ENCODE measurements around the gene BOD1L2. TPM values are rescaled to one million over a fixed set of nuclear protein-coding genes. Genes with fewer than 3 reads are reported as not detected.
A peak's percentile ranks its signal among the peaks of the same experiment; 100 is the strongest.

Gene BOD1L2
- not detected for polyA plus RNA-seq
- long read RNA-seq, donor 1: 0 reads
- long read RNA-seq, donor 2: 0 reads
- long read RNA-seq, donor 3: 0 reads
- long read RNA-seq, donor 4: 0 reads
- long read RNA-seq, donor 5: 0 reads
- long read RNA-seq, donor 6: 0 reads
- long read RNA-seq, donor 7: 0 reads
- long read RNA-seq, donor 8: 0 reads
- long read RNA-seq, donor 9: 0 reads
- long read RNA-seq, donor 10: 0 reads

DNA sequence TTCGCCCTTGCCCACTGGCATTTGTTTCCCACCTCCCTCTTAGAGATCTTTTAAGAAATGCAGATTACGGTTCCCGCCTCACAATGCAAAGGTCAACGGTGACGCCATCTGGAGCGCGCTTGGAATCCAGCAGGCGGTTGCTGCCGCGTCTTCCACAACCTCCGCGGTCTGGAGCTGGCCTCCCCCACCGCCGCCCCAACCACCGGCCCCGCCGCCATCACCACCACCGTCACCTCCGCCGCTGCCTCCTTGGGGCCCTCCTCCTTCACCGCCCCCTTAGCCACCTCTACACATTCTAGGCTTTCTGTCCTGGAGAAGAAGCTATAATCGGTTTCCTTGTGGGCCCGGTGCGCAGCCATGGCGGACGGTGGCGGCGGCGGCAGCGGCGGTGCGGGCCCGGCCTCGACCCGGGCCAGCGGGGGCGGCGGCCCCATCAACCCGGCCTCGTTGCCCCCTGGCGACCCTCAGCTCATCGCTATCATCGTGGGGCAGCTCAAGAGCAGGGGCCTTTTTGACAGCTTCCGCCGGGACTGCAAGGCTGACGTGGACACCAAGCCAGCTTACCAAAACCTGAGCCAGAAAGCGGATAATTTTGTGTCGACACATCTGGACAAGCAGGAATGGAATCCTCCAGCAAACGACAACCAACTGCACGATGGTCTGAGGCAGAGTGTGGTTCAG lies at the start of gene BOD1L2:
TSS of gene BOD1L2 (plus strand) at position 132 of the 681 bp plus-strand sequence. CDS start at position 358, 226 bp downstream.
- FAIRE-seq (no peak), DNase-seq (no peak)
- H3K27ac ChIP-seq (ENCODE audit: low read depth in 1 of 3, low read length in 2 of 3): no peak within 1 kb of the TSS
- no peaks in the 10 kb centered on the region for H3K36me3 ChIP-seq (ENCODE audit: control insufficient read depth in 3 of 3, insufficient read depth in 2 of 3, low read depth in 1 of 3, low read length in 3 of 3)
- H3K4me1 ChIP-seq (ENCODE audit: control insufficient read depth in 3 of 3, insufficient read depth in 2 of 3, low read depth in 1 of 3, low read length in 2 of 3): peaks cover 0 to 37% (median 0%) of the 10 kb centered on the region in 3 donors
- peaks cover 0 to 2% (median 0%) of the 10 kb centered on the region in 3 donors for H3K27me3 ChIP-seq (ENCODE audit: control insufficient read depth in 3 of 3, insufficient read depth in 3 of 3, low read length in 3 of 3)
- no peak within 1 kb of the TSS for H3K4me3 ChIP-seq (ENCODE audit: low read depth in 1 of 3, low read length in 3 of 3)
- WGBS, 3 donors: 90 to 95% (median 95%) methylated on average over 50 of the region's 50 CpGs
- H3K9me3 ChIP-seq (ENCODE audit: control insufficient read depth in 2 of 2, insufficient read depth in 1 of 2, low read depth in 1 of 2, low read length in 1 of 2): no peaks in the 10 kb centered on the region

DNA sequence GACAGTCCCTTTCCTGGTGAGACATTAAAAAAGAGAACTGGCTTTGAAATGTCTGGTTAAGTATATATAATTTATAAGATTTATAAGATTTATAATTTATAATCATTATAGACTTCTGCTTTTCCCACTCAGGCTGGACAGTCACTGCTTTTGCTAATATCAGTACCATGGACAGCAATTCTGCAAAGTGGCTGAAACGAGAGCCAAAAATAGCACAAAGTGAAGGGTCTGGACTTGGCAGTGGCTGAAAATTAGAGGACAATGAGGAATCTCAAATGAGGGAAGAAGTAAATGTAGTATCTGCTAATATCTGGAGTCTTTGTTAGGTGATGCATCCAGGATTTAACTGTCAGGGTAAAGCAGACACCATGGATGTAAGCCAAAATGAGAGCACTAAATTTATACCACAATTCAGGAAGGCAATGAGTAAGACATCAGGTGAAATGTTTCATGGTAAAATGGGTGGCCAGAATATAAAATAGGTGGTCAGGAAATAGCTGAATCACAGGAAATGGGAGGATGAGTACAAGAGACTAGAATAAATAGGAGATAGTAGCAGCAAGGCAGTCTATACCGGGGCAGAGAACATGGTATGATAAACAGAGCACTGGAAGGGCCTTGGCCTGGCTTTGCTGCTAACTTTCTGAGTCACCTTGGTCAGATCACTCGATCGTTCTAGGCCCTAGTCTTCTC lies 39.6 kb upstream of the BOD1L2 start:
- 62 to 65% (median 62%) methylated on average over 4 of the region's 4 CpGs for WGBS, 3 donors
- Histone ChIP-seq H3K36me3 (ENCODE audit: control insufficient read depth in 3 of 3, insufficient read depth in 2 of 3, low read depth in 1 of 3, low read length in 3 of 3) (no peaks in the 10 kb centered on the region), H3K27ac (ENCODE audit: low read depth in 1 of 3, low read length in 2 of 3) (no peak overlapping the region), H3K27me3 (ENCODE audit: control insufficient read depth in 3 of 3, insufficient read depth in 3 of 3, low read length in 3 of 3) (no peaks in the 10 kb centered on the region), H3K4me3 (ENCODE audit: low read depth in 1 of 3, low read length in 3 of 3) (no peak overlapping the region), H3K4me1 (ENCODE audit: control insufficient read depth in 3 of 3, insufficient read depth in 2 of 3, low read depth in 1 of 3, low read length in 2 of 3) (no peaks in the 10 kb centered on the region), H3K9me3 (ENCODE audit: control insufficient read depth in 2 of 2, insufficient read depth in 1 of 2, low read depth in 1 of 2, low read length in 1 of 2) (peaks cover 0 to 9% of the 10 kb centered on the region in 2 donors)
- DNase-seq (peak; percentile 35 to 61), FAIRE-seq (no peak)

DNA sequence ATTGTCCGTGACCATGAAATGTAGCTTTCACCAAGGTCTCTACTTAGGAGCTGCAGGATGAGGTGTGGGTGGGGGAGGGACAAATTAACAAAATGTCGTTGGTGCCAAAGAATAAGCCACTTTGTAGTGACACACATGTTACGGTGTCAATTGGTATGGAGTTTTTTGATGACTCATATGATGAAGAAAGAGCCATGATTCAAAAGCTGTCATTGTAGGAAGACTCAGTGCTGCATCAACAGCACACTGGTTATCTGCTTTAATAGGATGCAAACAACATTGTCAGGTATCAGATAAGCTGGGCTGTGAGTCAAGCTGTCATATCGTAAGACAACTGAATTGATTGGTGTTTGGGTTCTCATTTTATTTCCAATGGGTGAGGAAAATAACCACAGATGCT lies 36.6 kb upstream of the BOD1L2 start:
- Histone ChIP-seq H3K27me3 (ENCODE audit: control insufficient read depth in 3 of 3, insufficient read depth in 3 of 3, low read length in 3 of 3) (no peaks in the 10 kb centered on the region), H3K36me3 (ENCODE audit: control insufficient read depth in 3 of 3, insufficient read depth in 2 of 3, low read depth in 1 of 3, low read length in 3 of 3) (no peaks in the 10 kb centered on the region), H3K27ac (ENCODE audit: low read depth in 1 of 3, low read length in 2 of 3) (no peak overlapping the region), H3K4me1 (ENCODE audit: control insufficient read depth in 3 of 3, insufficient read depth in 2 of 3, low read depth in 1 of 3, low read length in 2 of 3) (peaks cover 0 to 4% (median 0%) of the 10 kb centered on the region in 3 donors), H3K9me3 (ENCODE audit: control insufficient read depth in 2 of 2, insufficient read depth in 1 of 2, low read depth in 1 of 2, low read length in 1 of 2) (no peaks in the 10 kb centered on the region), H3K4me3 (ENCODE audit: low read depth in 1 of 3, low read length in 3 of 3) (no peak overlapping the region)
- no peak for DNase-seq
- 64 to 69% (median 67%) methylated on average over 4 of the region's 4 CpGs for WGBS, 3 donors
- no peak for FAIRE-seq

DNA sequence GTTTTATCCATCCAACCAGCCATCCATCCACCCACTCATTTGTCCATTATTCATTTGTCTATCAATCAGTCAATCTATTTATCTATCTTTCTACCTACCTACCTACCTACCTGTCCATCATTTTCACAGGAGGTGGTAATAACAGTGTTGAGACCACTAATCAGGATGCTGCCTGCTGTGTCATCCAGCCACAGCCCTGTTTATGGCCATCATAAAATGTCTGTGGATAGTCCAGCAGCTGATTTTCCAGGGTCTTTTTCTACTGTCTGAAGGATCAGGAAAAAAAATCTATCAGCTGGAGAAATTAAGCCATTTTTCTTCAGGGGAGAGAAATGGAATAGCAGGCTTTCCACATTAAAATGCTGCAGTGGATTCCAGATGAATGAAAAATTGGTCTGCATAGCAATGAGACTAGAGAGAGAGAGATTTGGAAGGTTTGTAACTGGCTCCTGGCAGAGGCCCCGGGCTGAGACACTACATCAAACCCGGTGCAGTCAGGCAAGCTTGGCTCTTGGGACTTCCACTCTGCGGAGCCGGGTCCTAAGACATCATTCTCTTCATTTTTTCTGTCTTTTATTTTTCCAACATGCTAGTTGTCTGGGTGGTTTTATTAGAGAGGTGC lies 33.0 kb upstream of the BOD1L2 start:
- DNase-seq (no peak), FAIRE-seq (no peak)
- H3K9me3 ChIP-seq (ENCODE audit: control insufficient read depth in 2 of 2, insufficient read depth in 1 of 2, low read depth in 1 of 2, low read length in 1 of 2): no peaks in the 10 kb centered on the region
- peaks cover 0 to 2% (median 0%) of the 10 kb centered on the region in 3 donors for H3K27me3 ChIP-seq (ENCODE audit: control insufficient read depth in 3 of 3, insufficient read depth in 3 of 3, low read length in 3 of 3)
- no peak overlapping the region for H3K4me3 ChIP-seq (ENCODE audit: low read depth in 1 of 3, low read length in 3 of 3)
- 74 to 84% (median 81%) methylated on average over 4 of the region's 4 CpGs for WGBS, 3 donors
- no peak overlapping the region for H3K27ac ChIP-seq (ENCODE audit: low read depth in 1 of 3, low read length in 2 of 3)
- H3K36me3 ChIP-seq (ENCODE audit: control insufficient read depth in 3 of 3, insufficient read depth in 2 of 3, low read depth in 1 of 3, low read length in 3 of 3): no peaks in the 10 kb centered on the region
- peaks cover 0 to 4% (median 0%) of the 10 kb centered on the region in 3 donors for H3K4me1 ChIP-seq (ENCODE audit: control insufficient read depth in 3 of 3, insufficient read depth in 2 of 3, low read depth in 1 of 3, low read length in 2 of 3)

DNA sequence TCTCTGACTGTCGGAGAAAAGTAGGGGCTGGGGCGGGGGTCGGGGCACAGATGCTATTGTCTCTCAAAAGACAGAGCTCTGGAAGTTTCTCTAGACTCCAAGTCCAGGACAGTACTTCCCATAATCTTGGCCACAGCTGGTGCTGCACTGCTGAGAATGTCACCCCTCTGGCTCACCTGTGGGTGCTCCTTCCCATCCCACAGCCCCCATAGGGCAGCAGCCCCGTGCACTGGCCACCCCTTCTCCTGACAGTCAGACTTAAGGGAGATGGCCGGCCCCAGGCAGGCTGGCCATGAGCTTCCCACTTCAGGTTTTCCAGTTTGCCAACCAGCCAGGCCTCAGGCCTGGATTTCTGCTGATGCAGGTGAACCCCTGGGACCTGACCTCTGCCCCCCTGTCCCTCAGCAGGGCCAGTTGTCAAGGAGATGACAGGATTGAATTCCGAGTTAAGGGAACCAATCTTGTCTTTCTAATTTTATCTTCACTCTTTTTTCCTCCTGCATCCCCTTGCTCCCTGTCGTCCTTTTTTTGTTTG lies 30.2 kb upstream of the BOD1L2 start:
- H3K4me3 ChIP-seq (ENCODE audit: low read depth in 1 of 3, low read length in 3 of 3): no peak overlapping the region
- H3K27me3 ChIP-seq (ENCODE audit: control insufficient read depth in 3 of 3, insufficient read depth in 3 of 3, low read length in 3 of 3): peaks cover 0 to 3% (median 2%) of the 10 kb centered on the region in 3 donors
- FAIRE-seq (no peak), DNase-seq (no peak)
- no peaks in the 10 kb centered on the region for H3K36me3 ChIP-seq (ENCODE audit: control insufficient read depth in 3 of 3, insufficient read depth in 2 of 3, low read depth in 1 of 3, low read length in 3 of 3)
- no peaks in the 10 kb centered on the region for H3K9me3 ChIP-seq (ENCODE audit: control insufficient read depth in 2 of 2, insufficient read depth in 1 of 2, low read depth in 1 of 2, low read length in 1 of 2)
- peaks cover 0 to 4% (median 0%) of the 10 kb centered on the region in 3 donors for H3K4me1 ChIP-seq (ENCODE audit: control insufficient read depth in 3 of 3, insufficient read depth in 2 of 3, low read depth in 1 of 3, low read length in 2 of 3)
- no peak overlapping the region for H3K27ac ChIP-seq (ENCODE audit: low read depth in 1 of 3, low read length in 2 of 3)
- 72 to 86% (median 75%) methylated on average over 7 of the region's 7 CpGs for WGBS, 3 donors

DNA sequence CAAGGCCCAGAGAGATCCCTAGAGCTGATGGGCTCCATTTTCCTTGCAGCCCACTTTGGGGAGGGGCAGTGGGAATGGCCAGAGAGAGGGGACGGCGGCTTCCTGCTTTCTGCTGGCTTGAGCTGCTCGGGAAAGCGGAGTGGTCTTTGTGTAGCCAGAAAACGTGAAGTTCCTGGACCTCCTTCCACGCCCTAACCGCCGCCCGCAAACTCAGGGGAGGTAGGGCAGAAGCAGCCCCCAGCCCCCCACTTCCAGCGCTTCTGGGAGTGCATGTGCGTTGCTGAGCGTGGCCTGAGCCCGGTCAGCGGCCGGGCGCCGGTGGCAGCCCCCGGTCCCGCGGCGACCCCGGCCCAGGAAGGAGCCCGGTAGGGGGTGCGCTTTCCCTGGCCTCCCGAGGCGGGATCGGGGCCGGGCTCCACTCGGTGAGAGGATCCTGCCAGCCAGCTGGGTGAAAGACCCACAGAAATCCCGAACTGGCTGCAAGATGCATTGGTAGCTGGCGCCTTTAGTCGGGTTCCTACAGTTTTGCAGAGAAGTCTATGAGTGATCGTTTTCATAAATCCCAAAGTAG lies 25.3 kb upstream of the BOD1L2 start:
- FAIRE-seq: no peak
- Histone ChIP-seq H3K36me3 (ENCODE audit: control insufficient read depth in 3 of 3, insufficient read depth in 2 of 3, low read depth in 1 of 3, low read length in 3 of 3) (no peaks in the 10 kb centered on the region), H3K4me1 (ENCODE audit: control insufficient read depth in 3 of 3, insufficient read depth in 2 of 3, low read depth in 1 of 3, low read length in 2 of 3) (peaks cover 0 to 3% (median 0%) of the 10 kb centered on the region in 3 donors), H3K4me3 (ENCODE audit: low read depth in 1 of 3, low read length in 3 of 3) (peak overlapping the region in 1 of 3 donors; percentile 23), H3K9me3 (ENCODE audit: control insufficient read depth in 2 of 2, insufficient read depth in 1 of 2, low read depth in 1 of 2, low read length in 1 of 2) (no peaks in the 10 kb centered on the region), H3K27me3 (ENCODE audit: control insufficient read depth in 3 of 3, insufficient read depth in 3 of 3, low read length in 3 of 3) (peaks cover 0 to 9% (median 6%) of the 10 kb centered on the region in 3 donors), H3K27ac (ENCODE audit: low read depth in 1 of 3, low read length in 2 of 3) (no peak overlapping the region)
- WGBS, 3 donors: 24 to 71% (median 51%) methylated on average over 33 of the region's 33 CpGs
- no peak for DNase-seq

DNA sequence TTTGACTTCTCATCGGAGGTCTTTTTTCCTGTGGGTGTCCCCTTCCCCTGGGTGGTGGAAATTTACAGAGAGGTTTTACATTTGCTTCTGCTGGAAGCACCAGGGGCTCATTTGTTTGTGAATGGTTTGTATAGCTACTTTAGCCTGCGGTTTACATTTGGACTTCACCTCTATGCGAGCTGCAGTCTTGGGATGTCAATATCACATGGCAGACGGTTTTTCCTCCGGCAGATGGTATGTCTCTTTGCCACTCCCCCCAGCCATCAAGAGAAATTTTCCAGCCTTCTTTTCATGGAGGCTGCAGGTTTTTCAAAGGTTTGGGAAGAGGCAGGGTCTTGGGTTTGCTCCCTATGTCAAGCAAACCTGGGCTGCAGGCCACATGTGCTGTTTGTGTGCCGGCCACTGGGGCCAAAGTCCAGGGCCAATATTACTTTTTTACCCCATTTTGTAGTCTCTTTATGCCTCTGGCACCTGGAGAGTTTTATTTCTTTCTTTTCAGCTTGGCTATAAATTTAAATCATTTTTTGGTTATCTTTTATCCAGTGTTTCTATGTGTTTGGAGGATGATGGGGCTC lies 23.9 kb upstream of the BOD1L2 start:
- H3K4me1 ChIP-seq (ENCODE audit: control insufficient read depth in 3 of 3, insufficient read depth in 2 of 3, low read depth in 1 of 3, low read length in 2 of 3): peaks cover 0 to 3% (median 0%) of the 10 kb centered on the region in 3 donors
- DNase-seq: no peak
- H3K36me3 ChIP-seq (ENCODE audit: control insufficient read depth in 3 of 3, insufficient read depth in 2 of 3, low read depth in 1 of 3, low read length in 3 of 3): no peaks in the 10 kb centered on the region
- H3K27me3 ChIP-seq (ENCODE audit: control insufficient read depth in 3 of 3, insufficient read depth in 3 of 3, low read length in 3 of 3): peaks cover 0 to 13% (median 6%) of the 10 kb centered on the region in 3 donors
- no peak overlapping the region for H3K27ac ChIP-seq (ENCODE audit: low read depth in 1 of 3, low read length in 2 of 3)
- no peak overlapping the region for H3K4me3 ChIP-seq (ENCODE audit: low read depth in 1 of 3, low read length in 3 of 3)
- no peak for FAIRE-seq
- no peaks in the 10 kb centered on the region for H3K9me3 ChIP-seq (ENCODE audit: control insufficient read depth in 2 of 2, insufficient read depth in 1 of 2, low read depth in 1 of 2, low read length in 1 of 2)
- 24 to 36% (median 33%) methylated on average over 6 of the region's 6 CpGs for WGBS, 3 donors

Measured in small intestine (tissue), 16 donors.